ENCODE results near the gene BMF.

The BMF gene

GRCh38 chr15:40063563-40064011 lies 45.1 kb downstream of the BMF start:
- H3K27me3 ChIP-seq (ENCODE audit: control insufficient read depth in 1 of 2, insufficient read depth in 2 of 2, low read length in 2 of 2): no peaks in the 10 kb centered on the region
- H3K9me3 ChIP-seq (ENCODE audit: control insufficient read depth in 1 of 2, low read length in 2 of 2): no peaks in the 10 kb centered on the region
- H3K27ac ChIP-seq (ENCODE audit: low read depth, low read length): no peak overlapping the region
- H3K4me1 ChIP-seq (ENCODE audit: control insufficient read depth in 1 of 2, insufficient read depth in 2 of 2, low read length in 2 of 2): peaks cover 10 to 11% of the 10 kb centered on the region in 2 donors
- H3K4me3 ChIP-seq (ENCODE audit: low read depth in 1 of 2, low read length in 2 of 2): no peak overlapping the region
- no peak overlapping the region for H3K9ac ChIP-seq (ENCODE audit: low read depth in 1 of 2, low read length in 2 of 2)
- no peaks in the 10 kb centered on the region for H3K36me3 ChIP-seq (ENCODE audit: control insufficient read depth in 1 of 2, insufficient read depth in 2 of 2, low read length in 2 of 2)

DNA sequence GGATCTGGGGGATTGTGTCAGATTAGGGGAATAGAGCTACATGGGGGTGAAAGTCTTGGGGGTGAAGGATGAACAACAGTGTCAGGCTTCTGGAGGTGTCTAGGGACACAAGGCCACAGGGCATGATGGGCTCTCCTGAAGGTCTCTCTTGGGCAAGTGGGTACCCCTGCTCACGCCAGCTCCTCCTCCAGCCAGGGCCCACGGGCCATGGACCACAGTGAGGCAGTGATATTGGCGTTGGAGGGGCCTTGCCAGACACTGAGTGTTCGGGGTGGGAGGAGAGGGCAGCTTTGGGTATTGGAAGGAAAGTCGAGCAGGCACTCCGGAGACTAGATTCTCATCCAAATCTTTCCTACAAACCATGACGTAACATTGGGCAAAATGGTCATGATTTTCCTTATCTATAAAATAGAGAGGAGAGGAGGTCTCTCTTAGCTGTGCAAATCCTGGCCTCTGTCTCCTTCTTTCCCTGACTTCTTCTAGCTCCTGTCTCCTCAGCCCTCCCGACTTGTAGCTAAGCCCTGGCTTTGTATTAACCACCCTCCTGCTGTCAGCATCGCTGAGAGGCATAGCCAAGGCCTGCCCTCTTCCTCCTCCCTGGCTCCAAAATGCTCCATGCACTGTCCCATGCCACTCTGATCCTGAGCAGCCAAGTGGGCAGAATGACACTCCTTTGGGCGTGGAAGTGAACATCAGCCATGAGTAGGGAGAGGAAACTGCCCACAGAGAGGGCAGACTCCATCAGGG lies 45.7 kb downstream of the BMF start:
- H3K36me3 ChIP-seq (ENCODE audit: control insufficient read depth in 1 of 2, insufficient read depth in 2 of 2, low read length in 2 of 2): no peaks in the 10 kb centered on the region
- H3K27me3 ChIP-seq (ENCODE audit: control insufficient read depth in 1 of 2, insufficient read depth in 2 of 2, low read length in 2 of 2): no peaks in the 10 kb centered on the region
- H3K9me3 ChIP-seq (ENCODE audit: control insufficient read depth in 1 of 2, low read length in 2 of 2): no peaks in the 10 kb centered on the region
- no peak overlapping the region for H3K4me3 ChIP-seq (ENCODE audit: low read depth in 1 of 2, low read length in 2 of 2)
- H3K4me1 ChIP-seq (ENCODE audit: control insufficient read depth in 1 of 2, insufficient read depth in 2 of 2, low read length in 2 of 2): peaks cover 10 to 11% of the 10 kb centered on the region in 2 donors
- H3K9ac ChIP-seq (ENCODE audit: low read depth in 1 of 2, low read length in 2 of 2): no peak overlapping the region
- no peak overlapping the region for H3K27ac ChIP-seq (ENCODE audit: low read depth, low read length)

DNA sequence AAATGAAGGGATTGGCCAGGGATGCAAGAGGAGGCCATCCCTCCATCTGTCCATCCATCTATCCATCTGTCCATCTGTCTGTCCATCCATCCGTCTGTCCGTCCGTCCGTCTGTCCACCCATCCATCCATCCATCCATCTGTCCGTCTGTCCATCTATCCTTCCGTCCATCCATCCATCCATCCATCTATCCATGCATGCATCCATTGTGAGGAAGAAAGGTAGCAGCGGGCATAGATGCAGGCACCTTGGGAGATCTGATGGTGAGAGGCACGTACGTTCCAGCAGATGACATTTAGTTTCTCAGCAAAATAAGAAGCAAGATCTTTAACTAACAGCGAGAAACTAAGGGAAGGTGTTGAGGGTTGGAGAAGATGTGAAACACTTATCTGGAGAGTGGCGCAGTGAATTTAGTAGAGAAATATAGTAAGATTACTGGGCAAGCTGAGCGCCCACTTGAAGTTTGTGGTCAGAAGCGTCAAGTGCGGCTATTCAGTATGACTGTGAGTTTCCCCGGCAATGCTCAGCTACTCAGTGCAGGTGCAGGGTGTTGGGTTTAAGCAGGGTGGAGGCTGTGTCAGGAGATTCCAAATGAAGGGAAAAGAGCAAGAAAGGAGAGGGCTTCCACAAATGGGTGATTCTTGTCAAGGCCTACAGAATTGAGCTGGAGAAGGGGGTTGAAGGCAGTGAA lies 47.3 kb downstream of the BMF start:
- H3K9ac ChIP-seq (ENCODE audit: low read depth in 1 of 2, low read length in 2 of 2): no peak overlapping the region

DNA sequence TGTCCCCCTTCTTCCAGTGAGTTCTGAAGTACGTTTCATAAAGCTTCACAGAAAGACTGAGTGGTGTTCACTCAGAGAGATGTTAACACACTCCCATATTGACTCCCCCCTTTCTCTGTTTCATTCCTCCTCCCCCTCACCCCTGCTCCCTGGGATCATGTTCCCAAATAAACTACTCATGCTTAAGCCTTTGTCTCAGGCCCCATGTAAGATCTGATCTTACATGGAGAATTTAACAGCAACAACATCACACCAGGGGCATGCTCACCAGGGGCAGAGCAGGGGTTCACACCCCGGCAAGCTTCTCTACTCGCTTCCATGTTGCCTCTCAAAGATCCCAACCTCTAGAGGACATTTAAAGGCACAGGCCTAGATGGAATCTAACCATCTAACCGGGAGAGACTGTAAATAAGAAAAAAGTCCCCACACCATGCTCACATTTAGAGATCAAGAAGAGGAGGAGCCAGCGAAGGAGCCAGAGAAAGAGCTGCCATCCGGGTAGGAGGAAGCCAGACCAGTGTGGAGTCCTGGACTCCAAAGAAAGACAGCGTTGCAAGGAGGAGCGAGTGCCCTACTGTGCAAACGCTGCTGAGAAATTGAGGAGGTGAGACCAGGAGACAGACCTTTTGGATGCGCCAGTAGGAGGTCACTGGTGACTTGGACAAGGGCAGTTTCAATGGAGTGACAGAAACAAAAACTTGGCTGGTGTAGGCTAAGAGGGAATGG lies 48.3 kb downstream of the BMF start:
- H3K27ac ChIP-seq (ENCODE audit: low read depth, low read length): no peak overlapping the region
- H3K36me3 ChIP-seq (ENCODE audit: control insufficient read depth in 1 of 2, insufficient read depth in 2 of 2, low read length in 2 of 2): no peaks in the 10 kb centered on the region
- peaks cover 14 to 17% of the 10 kb centered on the region in 2 donors for H3K4me1 ChIP-seq (ENCODE audit: control insufficient read depth in 1 of 2, insufficient read depth in 2 of 2, low read length in 2 of 2)
- H3K9ac ChIP-seq (ENCODE audit: low read depth in 1 of 2, low read length in 2 of 2): no peak overlapping the region
- no peak overlapping the region for H3K4me3 ChIP-seq (ENCODE audit: low read depth in 1 of 2, low read length in 2 of 2)
- no peaks in the 10 kb centered on the region for H3K9me3 ChIP-seq (ENCODE audit: control insufficient read depth in 1 of 2, low read length in 2 of 2)
- H3K27me3 ChIP-seq (ENCODE audit: control insufficient read depth in 1 of 2, insufficient read depth in 2 of 2, low read length in 2 of 2): no peaks in the 10 kb centered on the region

More for the DNA sequence above, 47.3 kb downstream of the BMF start:
- H3K4me1 ChIP-seq (ENCODE audit: control insufficient read depth in 1 of 2, insufficient read depth in 2 of 2, low read length in 2 of 2): peaks cover 7 to 10% of the 10 kb centered on the region in 2 donors
- H3K27ac ChIP-seq (ENCODE audit: low read depth, low read length): no peak overlapping the region
- no peak overlapping the region for H3K4me3 ChIP-seq (ENCODE audit: low read depth in 1 of 2, low read length in 2 of 2)
- H3K9me3 ChIP-seq (ENCODE audit: control insufficient read depth in 1 of 2, low read length in 2 of 2): no peaks in the 10 kb centered on the region
- H3K36me3 ChIP-seq (ENCODE audit: control insufficient read depth in 1 of 2, insufficient read depth in 2 of 2, low read length in 2 of 2): no peaks in the 10 kb centered on the region
- no peaks in the 10 kb centered on the region for H3K27me3 ChIP-seq (ENCODE audit: control insufficient read depth in 1 of 2, insufficient read depth in 2 of 2, low read length in 2 of 2)

- Histone ChIP-seq H3K9me3 (ENCODE audit: control insufficient read depth in 1 of 2, low read length in 2 of 2) (no peaks in the 10 kb centered on the region), H3K27me3 (ENCODE audit: control insufficient read depth in 1 of 2, insufficient read depth in 2 of 2, low read length in 2 of 2) (no peaks in the 10 kb centered on the region)
These were observed 48.9 kb downstream of the BMF start for GRCh38 chr15:40059821-40060220.

GRCh38 chr15:40058476-40059140 lies 50.1 kb downstream of the BMF start:
- Histone ChIP-seq H3K9me3 (ENCODE audit: control insufficient read depth in 1 of 2, low read length in 2 of 2) (no peaks in the 10 kb centered on the region), H3K4me3 (ENCODE audit: low read depth in 1 of 2, low read length in 2 of 2) (no peak overlapping the region), H3K27ac (ENCODE audit: low read depth, low read length) (no peak overlapping the region), H3K4me1 (ENCODE audit: control insufficient read depth in 1 of 2, insufficient read depth in 2 of 2, low read length in 2 of 2) (peaks cover 25% of the 10 kb centered on the region in 2 donors), H3K27me3 (ENCODE audit: control insufficient read depth in 1 of 2, insufficient read depth in 2 of 2, low read length in 2 of 2) (no peaks in the 10 kb centered on the region), H3K9ac (ENCODE audit: low read depth in 1 of 2, low read length in 2 of 2) (no peak overlapping the region), H3K36me3 (ENCODE audit: control insufficient read depth in 1 of 2, insufficient read depth in 2 of 2, low read length in 2 of 2) (no peaks in the 10 kb centered on the region)

More at GRCh38 chr15:40059821-40060220, 48.9 kb downstream of the BMF start:
- Histone ChIP-seq H3K4me1 (ENCODE audit: control insufficient read depth in 1 of 2, insufficient read depth in 2 of 2, low read length in 2 of 2) (peaks cover 16 to 17% of the 10 kb centered on the region in 2 donors), H3K9ac (ENCODE audit: low read depth in 1 of 2, low read length in 2 of 2) (no peak overlapping the region), H3K4me3 (ENCODE audit: low read depth in 1 of 2, low read length in 2 of 2) (no peak overlapping the region), H3K36me3 (ENCODE audit: control insufficient read depth in 1 of 2, insufficient read depth in 2 of 2, low read length in 2 of 2) (no peaks in the 10 kb centered on the region), H3K27ac (ENCODE audit: low read depth, low read length) (no peak overlapping the region)

- Histone ChIP-seq H3K9me3 (ENCODE audit: control insufficient read depth in 1 of 2, low read length in 2 of 2) (no peaks in the 10 kb centered on the region), H3K36me3 (ENCODE audit: control insufficient read depth in 1 of 2, insufficient read depth in 2 of 2, low read length in 2 of 2) (no peaks in the 10 kb centered on the region), H3K27ac (ENCODE audit: low read depth, low read length) (no peak overlapping the region), H3K9ac (ENCODE audit: low read depth in 1 of 2, low read length in 2 of 2) (peak overlapping the region; percentile 20 to 35), H3K27me3 (ENCODE audit: control insufficient read depth in 1 of 2, insufficient read depth in 2 of 2, low read length in 2 of 2) (no peaks in the 10 kb centered on the region), H3K4me1 (ENCODE audit: control insufficient read depth in 1 of 2, insufficient read depth in 2 of 2, low read length in 2 of 2) (peaks cover 52 to 53% of the 10 kb centered on the region in 2 donors), H3K4me3 (ENCODE audit: low read depth in 1 of 2, low read length in 2 of 2) (no peak overlapping the region)
These were observed 52.9 kb downstream of the BMF start for GRCh38 chr15:40055576-40056293.

DNA sequence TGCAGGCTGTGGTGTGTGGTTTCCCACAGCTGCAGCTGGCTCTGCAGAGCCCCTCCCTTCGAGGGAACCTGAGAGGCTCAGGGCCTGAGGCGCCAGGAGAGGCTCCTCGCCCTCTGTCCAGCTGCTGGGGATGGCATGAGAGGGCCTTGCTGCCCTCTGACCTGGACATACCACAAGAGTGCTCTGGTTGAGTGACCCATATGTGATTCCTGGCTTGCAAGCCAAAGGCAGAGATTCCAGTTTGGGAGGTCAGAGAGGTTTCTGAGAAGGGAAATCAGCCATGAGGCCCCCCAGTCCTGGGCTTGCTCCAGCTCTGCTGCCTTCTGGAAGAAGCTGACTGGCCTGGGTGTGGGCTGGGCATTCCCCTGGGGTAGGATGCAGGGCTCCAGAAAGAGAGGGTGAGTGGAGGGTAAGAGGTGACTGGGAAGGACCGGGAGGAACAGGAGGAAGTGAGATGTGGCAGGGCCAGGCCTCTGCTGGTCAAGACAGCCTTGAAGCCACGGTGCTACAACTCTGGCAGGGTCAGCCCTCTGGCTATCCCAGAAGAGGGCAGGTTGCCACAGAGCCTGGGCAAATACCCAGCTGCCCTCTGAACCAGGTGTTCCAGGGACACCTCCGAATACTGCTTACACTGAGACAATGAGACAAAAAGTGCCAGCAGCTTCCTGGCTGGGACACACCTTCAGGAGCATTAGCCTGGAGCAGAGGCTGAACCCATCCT lies 53.7 kb downstream of the BMF start:
- H3K36me3 ChIP-seq (ENCODE audit: control insufficient read depth in 1 of 2, insufficient read depth in 2 of 2, low read length in 2 of 2): no peaks in the 10 kb centered on the region
- H3K4me3 ChIP-seq (ENCODE audit: low read depth in 1 of 2, low read length in 2 of 2): no peak overlapping the region
- H3K9me3 ChIP-seq (ENCODE audit: control insufficient read depth in 1 of 2, low read length in 2 of 2): no peaks in the 10 kb centered on the region
- H3K27ac ChIP-seq (ENCODE audit: low read depth, low read length): no peak overlapping the region
- H3K27me3 ChIP-seq (ENCODE audit: control insufficient read depth in 1 of 2, insufficient read depth in 2 of 2, low read length in 2 of 2): no peaks in the 10 kb centered on the region
- peaks cover 52 to 56% of the 10 kb centered on the region in 2 donors for H3K4me1 ChIP-seq (ENCODE audit: control insufficient read depth in 1 of 2, insufficient read depth in 2 of 2, low read length in 2 of 2)
- peak overlapping the region; percentile 20 to 35 for H3K9ac ChIP-seq (ENCODE audit: low read depth in 1 of 2, low read length in 2 of 2)

DNA sequence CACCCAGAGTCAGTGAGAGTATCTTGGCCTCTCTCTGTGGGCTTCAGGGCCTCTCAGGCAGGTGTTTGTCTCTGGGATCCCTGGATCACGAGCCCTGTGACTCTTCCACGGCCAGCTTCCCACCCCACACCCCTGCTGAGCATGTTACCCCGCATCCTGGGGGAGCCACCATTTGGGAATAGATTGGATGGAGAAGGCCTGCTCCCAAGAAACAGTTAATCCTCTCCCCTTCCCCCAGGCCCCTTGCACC lies 54.1 kb downstream of the BMF start:
- Histone ChIP-seq H3K27ac (ENCODE audit: low read depth, low read length) (no peak overlapping the region), H3K9ac (ENCODE audit: low read depth in 1 of 2, low read length in 2 of 2) (no peak overlapping the region), H3K27me3 (ENCODE audit: control insufficient read depth in 1 of 2, insufficient read depth in 2 of 2, low read length in 2 of 2) (no peaks in the 10 kb centered on the region), H3K4me3 (ENCODE audit: low read depth in 1 of 2, low read length in 2 of 2) (no peak overlapping the region), H3K36me3 (ENCODE audit: control insufficient read depth in 1 of 2, insufficient read depth in 2 of 2, low read length in 2 of 2) (no peaks in the 10 kb centered on the region), H3K4me1 (ENCODE audit: control insufficient read depth in 1 of 2, insufficient read depth in 2 of 2, low read length in 2 of 2) (peaks cover 52 to 58% of the 10 kb centered on the region in 2 donors), H3K9me3 (ENCODE audit: control insufficient read depth in 1 of 2, low read length in 2 of 2) (no peaks in the 10 kb centered on the region)
